HL-60 (cell line): ENCODE data around the gene WLS. TPM values are rescaled to one million over a fixed set of nuclear protein-coding genes. Genes with fewer than 3 reads are reported as not detected.

ENCODE experiments used
- DNase-seq, 2 experiments: peaks; one replicate each; pipeline ENCODE4 v3.0.0-alpha.2; 2010 to 2020; ENCODE audit warnings: low read depth in 1 of 2, low spot score in 1 of 2
- H3K27ac ChIP-seq: fragments of 250-450 bp; sonication (Bioruptor Pico); replicated peaks from 2 replicates; pipeline ENCODE4 v1.5.1; 2020; ENCODE audit warnings: mild to moderate bottlenecking, moderate library complexity
- H3K27me3 ChIP-seq: fragments of 250-450 bp; sonication (Bioruptor Pico); 2 replicates; pipeline ENCODE4 v1.5.1; 2021; ENCODE audit warnings: mild to moderate bottlenecking, moderate library complexity; ENCODE audit not compliant: insufficient read depth, poor library complexity, severe bottlenecking
- H3K4me3 ChIP-seq: replicated peaks from 2 replicates; pipeline ENCODE4 v1.5.1; 2011; ENCODE audit warnings: mild to moderate bottlenecking, control low read depth, low read length; ENCODE audit not compliant: insufficient read depth
- CTCF ChIP-seq: IDR thresholded peaks from one replicate; pipeline ENCODE4 v1.5.1; 2011; ENCODE audit warnings: low read length, control low read depth, inconsistent platforms; ENCODE audit not compliant: insufficient read depth
- GABPA ChIP-seq: IDR thresholded peaks from 2 replicates; pipeline ENCODE4 v1.6.1; 2012; ENCODE audit warnings: low read depth
- POLR2AphosphoS5 ChIP-seq: IDR thresholded peaks from 2 replicates; pipeline ENCODE4 v1.6.1; 2012; ENCODE audit warnings: low read depth
- REST ChIP-seq: IDR thresholded peaks from 2 replicates; pipeline ENCODE4 v1.6.1; 2012; ENCODE audit warnings: low read depth; ENCODE audit not compliant: insufficient replicate concordance
- SPI1 ChIP-seq: IDR thresholded peaks from 2 replicates; pipeline ENCODE4 v1.6.1; 2012; ENCODE audit warnings: low read depth, mild to moderate bottlenecking, borderline replicate concordance
- microRNA-seq: library from miRNA; unstranded; fragments of <30 nt; microRNA quantifications from one replicate; pipeline ENCODE4, GENCODE V29; 2018

Gene WLS

DNA sequence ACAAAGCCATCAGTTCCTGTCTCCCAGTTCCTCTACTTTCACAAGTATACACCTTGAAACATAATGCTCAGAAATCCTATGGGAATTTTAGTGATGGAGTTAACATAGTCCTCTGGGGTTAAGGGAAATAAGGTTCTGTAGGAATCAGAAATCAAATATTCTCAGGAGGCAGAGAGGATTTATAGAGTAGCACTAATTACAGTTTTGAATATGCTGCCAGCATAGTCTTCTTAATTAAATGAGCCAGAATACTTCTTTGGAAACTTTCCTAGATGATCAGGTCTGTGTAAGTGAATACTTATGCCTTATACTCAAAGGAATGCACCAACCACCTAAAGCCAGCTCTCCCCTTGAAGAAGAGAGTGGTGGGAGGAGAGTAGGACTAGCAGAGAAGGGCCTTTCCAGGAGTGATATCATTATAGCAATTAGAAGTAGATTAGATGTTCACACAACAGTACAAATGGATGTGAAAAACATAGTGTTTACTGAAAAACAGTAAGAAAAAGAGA, 150.5 kb downstream of the WLS start:
- no peak for DNase-seq
- no peaks in the 10 kb centered on the region for H3K27me3 ChIP-seq
- no peak overlapping the region for H3K4me3 ChIP-seq
- TF ChIP-seq CTCF (no peak), SPI1 (no peak), GABPA (no peak), POLR2AphosphoS5 (no peak), REST (no peak)
- no peak overlapping the region for H3K27ac ChIP-seq

GRCh38 chr1:68078647-68079046, 153.7 kb downstream of the WLS start:
- Histone ChIP-seq H3K27me3 (no peaks in the 10 kb centered on the region), H3K4me3 (no peak overlapping the region), H3K27ac (no peak overlapping the region)
- DNase-seq: no peak
- TF ChIP-seq CTCF (no peak), GABPA (no peak), POLR2AphosphoS5 (no peak), SPI1 (no peak), REST (no peak)

Small RNA genes lying within 50 kb of the gene (microRNA-seq; reads per million reads assigned to microRNA genes)
- not detected for gene MIR1262
